GM12878 (cell line): ENCODE measurements around the gene NPC1.

Experiments used
- ATF2 ChIP-seq: IDR thresholded peaks from 2 replicates; pipeline ENCODE4 v1.6.1; 2012; ENCODE audit warnings: low read length, inconsistent platforms
- CEBPB ChIP-seq, 2 experiments: fragments of 150-350 bp in 1 of 2; IDR thresholded peaks; 2 replicates each; pipeline ENCODE4 v1.6.1; 2012 to 2014; ENCODE audit warnings: low read depth in 2 of 2, low read length in 2 of 2, borderline replicate concordance in 1 of 2, inconsistent platforms in 1 of 2
- CHD1 ChIP-seq: IDR thresholded peaks from 2 replicates; pipeline ENCODE4 v1.6.1; 2012; ENCODE audit warnings: low read depth, low read length, improper control_type of control experiment
- ETV6 ChIP-seq, 2 experiments: fragments of 450-650 bp in 1 of 2; IDR thresholded peaks in 1 of 2; conservative IDR thresholded peaks in 1 of 2; 2 replicates each; pipeline ENCODE4 v1.6.1; 2014; ENCODE audit warnings: antibody characterized with exemption in 1 of 2, borderline replicate concordance in 1 of 2, low read depth in 1 of 2, mild to moderate bottlenecking in 1 of 2, moderate library complexity in 1 of 2
- POLR2AphosphoS2 ChIP-seq: IDR thresholded peaks from 2 replicates; pipeline ENCODE4 v1.6.1; 2011; ENCODE audit warnings: low read depth, mild to moderate bottlenecking, low read length, improper control_type of control experiment, moderate library complexity
- TF ChIP-seq, protein P1 (sequence below): IDR thresholded peaks from 2 replicates; pipeline ENCODE4 v1.6.1; 2011; ENCODE audit warnings: borderline replicate concordance, low read depth, mild to moderate bottlenecking, moderate library complexity, mixed read lengths, low read length; ENCODE audit not compliant: insufficient read depth; ENCODE audit errors: extremely low read length
- TF ChIP-seq, protein P2 (sequence below), 3 experiments: IDR thresholded peaks in 2 of 3; conservative IDR thresholded peaks in 1 of 3; 2 replicates each; pipeline ENCODE4 v1.5.1; 2011; ENCODE audit warnings: low read depth in 3 of 3, low read length in 3 of 3, mild to moderate bottlenecking in 3 of 3, control low read depth in 2 of 3, moderate library complexity in 2 of 3, inconsistent platforms in 1 of 3, mixed read lengths in 1 of 3; ENCODE audit not compliant: control insufficient read depth in 2 of 3, insufficient read depth in 1 of 3; ENCODE audit errors: extremely low read depth in 1 of 3
- TF ChIP-seq, protein P3 (sequence below): IDR thresholded peaks from 2 replicates; pipeline ENCODE4 v1.6.1; 2012; ENCODE audit warnings: improper control_type of control experiment, low read depth, low read length; ENCODE audit not compliant: insufficient replicate concordance

DNA sequence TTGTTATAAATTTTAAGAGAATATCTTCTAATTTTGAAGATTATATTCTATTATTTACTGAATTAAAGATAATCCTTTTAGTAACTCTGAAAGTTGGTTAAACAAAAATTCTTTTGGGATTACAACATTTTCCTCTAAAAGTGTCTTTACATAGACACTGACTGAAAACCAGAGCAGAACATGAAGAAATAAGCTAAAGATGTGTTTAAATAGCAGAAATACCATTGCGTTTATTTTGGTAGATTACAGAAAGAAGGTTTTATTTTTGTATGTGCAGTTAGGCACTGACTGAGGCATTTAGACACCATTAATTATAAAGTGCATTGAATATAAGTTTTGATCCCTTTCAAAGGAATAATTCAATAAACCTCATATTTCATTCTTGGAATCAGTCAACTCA is 13.5 kb upstream of the NPC1 start:
- TF ChIP-seq, protein P1, sequence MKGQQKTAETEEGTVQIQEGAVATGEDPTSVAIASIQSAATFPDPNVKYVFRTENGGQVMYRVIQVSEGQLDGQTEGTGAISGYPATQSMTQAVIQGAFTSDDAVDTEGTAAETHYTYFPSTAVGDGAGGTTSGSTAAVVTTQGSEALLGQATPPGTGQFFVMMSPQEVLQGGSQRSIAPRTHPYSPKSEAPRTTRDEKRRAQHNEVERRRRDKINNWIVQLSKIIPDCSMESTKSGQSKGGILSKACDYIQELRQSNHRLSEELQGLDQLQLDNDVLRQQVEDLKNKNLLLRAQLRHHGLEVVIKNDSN = no peak
- TF ChIP-seq, protein P2, sequence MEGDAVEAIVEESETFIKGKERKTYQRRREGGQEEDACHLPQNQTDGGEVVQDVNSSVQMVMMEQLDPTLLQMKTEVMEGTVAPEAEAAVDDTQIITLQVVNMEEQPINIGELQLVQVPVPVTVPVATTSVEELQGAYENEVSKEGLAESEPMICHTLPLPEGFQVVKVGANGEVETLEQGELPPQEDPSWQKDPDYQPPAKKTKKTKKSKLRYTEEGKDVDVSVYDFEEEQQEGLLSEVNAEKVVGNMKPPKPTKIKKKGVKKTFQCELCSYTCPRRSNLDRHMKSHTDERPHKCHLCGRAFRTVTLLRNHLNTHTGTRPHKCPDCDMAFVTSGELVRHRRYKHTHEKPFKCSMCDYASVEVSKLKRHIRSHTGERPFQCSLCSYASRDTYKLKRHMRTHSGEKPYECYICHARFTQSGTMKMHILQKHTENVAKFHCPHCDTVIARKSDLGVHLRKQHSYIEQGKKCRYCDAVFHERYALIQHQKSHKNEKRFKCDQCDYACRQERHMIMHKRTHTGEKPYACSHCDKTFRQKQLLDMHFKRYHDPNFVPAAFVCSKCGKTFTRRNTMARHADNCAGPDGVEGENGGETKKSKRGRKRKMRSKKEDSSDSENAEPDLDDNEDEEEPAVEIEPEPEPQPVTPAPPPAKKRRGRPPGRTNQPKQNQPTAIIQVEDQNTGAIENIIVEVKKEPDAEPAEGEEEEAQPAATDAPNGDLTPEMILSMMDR (IDR thresholded peaks at IDR 0.05 in 2 of 3, conservative IDR thresholded peaks at IDR 0.05 in 1 of 3; ENCODE audit: control insufficient read depth in 2 of 3, extremely low read depth in 1 of 3, insufficient read depth in 1 of 3, low read depth in 3 of 3, low read length in 3 of 3) = no peak
- TF ChIP-seq POLR2AphosphoS2 (no peak), ETV6 (conservative IDR thresholded peaks at IDR 0.05 in 1 of 2, IDR thresholded peaks at IDR 0.05 in 1 of 2; ENCODE audit: borderline replicate concordance in 1 of 2, low read depth in 1 of 2) (no peak), ATF2 (no peak), CHD1 (no peak), CEBPB (IDR thresholded peaks at IDR 0.05; ENCODE audit: borderline replicate concordance in 1 of 2, low read depth in 2 of 2, low read length in 2 of 2) (no peak)
- TF ChIP-seq, protein P3, sequence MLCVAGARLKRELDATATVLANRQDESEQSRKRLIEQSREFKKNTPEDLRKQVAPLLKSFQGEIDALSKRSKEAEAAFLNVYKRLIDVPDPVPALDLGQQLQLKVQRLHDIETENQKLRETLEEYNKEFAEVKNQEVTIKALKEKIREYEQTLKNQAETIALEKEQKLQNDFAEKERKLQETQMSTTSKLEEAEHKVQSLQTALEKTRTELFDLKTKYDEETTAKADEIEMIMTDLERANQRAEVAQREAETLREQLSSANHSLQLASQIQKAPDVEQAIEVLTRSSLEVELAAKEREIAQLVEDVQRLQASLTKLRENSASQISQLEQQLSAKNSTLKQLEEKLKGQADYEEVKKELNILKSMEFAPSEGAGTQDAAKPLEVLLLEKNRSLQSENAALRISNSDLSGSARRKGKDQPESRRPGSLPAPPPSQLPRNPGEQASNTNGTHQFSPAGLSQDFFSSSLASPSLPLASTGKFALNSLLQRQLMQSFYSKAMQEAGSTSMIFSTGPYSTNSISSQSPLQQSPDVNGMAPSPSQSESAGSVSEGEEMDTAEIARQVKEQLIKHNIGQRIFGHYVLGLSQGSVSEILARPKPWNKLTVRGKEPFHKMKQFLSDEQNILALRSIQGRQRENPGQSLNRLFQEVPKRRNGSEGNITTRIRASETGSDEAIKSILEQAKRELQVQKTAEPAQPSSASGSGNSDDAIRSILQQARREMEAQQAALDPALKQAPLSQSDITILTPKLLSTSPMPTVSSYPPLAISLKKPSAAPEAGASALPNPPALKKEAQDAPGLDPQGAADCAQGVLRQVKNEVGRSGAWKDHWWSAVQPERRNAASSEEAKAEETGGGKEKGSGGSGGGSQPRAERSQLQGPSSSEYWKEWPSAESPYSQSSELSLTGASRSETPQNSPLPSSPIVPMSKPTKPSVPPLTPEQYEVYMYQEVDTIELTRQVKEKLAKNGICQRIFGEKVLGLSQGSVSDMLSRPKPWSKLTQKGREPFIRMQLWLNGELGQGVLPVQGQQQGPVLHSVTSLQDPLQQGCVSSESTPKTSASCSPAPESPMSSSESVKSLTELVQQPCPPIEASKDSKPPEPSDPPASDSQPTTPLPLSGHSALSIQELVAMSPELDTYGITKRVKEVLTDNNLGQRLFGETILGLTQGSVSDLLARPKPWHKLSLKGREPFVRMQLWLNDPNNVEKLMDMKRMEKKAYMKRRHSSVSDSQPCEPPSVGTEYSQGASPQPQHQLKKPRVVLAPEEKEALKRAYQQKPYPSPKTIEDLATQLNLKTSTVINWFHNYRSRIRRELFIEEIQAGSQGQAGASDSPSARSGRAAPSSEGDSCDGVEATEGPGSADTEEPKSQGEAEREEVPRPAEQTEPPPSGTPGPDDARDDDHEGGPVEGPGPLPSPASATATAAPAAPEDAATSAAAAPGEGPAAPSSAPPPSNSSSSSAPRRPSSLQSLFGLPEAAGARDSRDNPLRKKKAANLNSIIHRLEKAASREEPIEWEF = no peak
